Hematopoietic multipotent progenitor cell (in vitro differentiated cells): ENCODE results near the gene ANKLE1. TPM values are rescaled to one million over a fixed set of nuclear protein-coding genes. Genes with fewer than 3 reads are reported as not detected.

ENCODE experiments used
- DNase-seq, 3 donors: peaks; one replicate each; pipeline ENCODE4 v3.0.0-alpha.2; 2011 to 2015; ENCODE audit warnings: low read depth in 2 of 3, low spot score in 2 of 3
- total RNA-seq: library from RNA; depleted of rRNA; stranded (reverse); fragments of >200 nt; gene quantifications from one replicate; pipeline ENCODE4 v1.2.3, GENCODE V29; 2012

ANKLE1 gene
- total RNA-seq, 1 donor = 7.3 TPM

- no peak for DNase-seq
Measured at GRCh38 chr19:17305216-17305516, 23.5 kb downstream of the ANKLE1 start.

GRCh38 chr19:17305517-17306284, 24.0 kb downstream of the ANKLE1 start, which contains the start of gene MRPL34:
MRPL34 (plus strand) TSS chr19:17305872; CDS start chr19:17305893, 21 bp downstream.
- DNase-seq = peak; percentile 92 to 100 (median 100)

GRCh38 chr19:17306285-17306714, 24.6 kb downstream of the ANKLE1 start:
- DNase-seq = no peak

GRCh38 chr19:17307876-17308377, 26.2 kb downstream of the ANKLE1 start:
- no peak for DNase-seq

GRCh38 chr19:17309198-17309964, 27.7 kb downstream of the ANKLE1 start, which contains the start of gene DDA1:
DDA1 (plus strand) TSS chr19:17309563; CDS start chr19:17309655, 92 bp downstream.
- peak; percentile 92 to 100 (median 100) for DNase-seq

- peak in 1 of 3 donors; percentile 19 for DNase-seq
Measured at GRCh38 chr19:17309965-17310461, 28.3 kb downstream of the ANKLE1 start.

GRCh38 chr19:17311455-17312188, 29.9 kb downstream of the ANKLE1 start:
- DNase-seq = no peak

- DNase-seq = no peak
Measured at GRCh38 chr19:17312189-17313113, 30.8 kb downstream of the ANKLE1 start.

- no peak for DNase-seq
Measured at GRCh38 chr19:17314007-17314593, 32.4 kb downstream of the ANKLE1 start.

GRCh38 chr19:17318966-17319365, 37.3 kb downstream of the ANKLE1 start:
- no peak for DNase-seq

GRCh38 chr19:17319473-17320238, 38.0 kb downstream of the ANKLE1 start:
- no peak for DNase-seq

GRCh38 chr19:17320435-17320834, 38.7 kb downstream of the ANKLE1 start:
- no peak for DNase-seq

- DNase-seq = no peak
Measured at GRCh38 chr19:17321655-17322489, 40.2 kb downstream of the ANKLE1 start.

GRCh38 chr19:17322854-17323253, 41.2 kb downstream of the ANKLE1 start:
- no peak for DNase-seq

- no peak for DNase-seq
Measured at GRCh38 chr19:17323300-17323963, 41.7 kb downstream of the ANKLE1 start.

- no peak for DNase-seq
Measured at GRCh38 chr19:17323964-17324332, 42.2 kb downstream of the ANKLE1 start.
